GM19455 (cell line): ENCODE results near the gene EEF2.
"Not testable (repeated sequence)": the region's sequence is repeated elsewhere in the genome, so short reads cannot be mapped to it uniquely, and the experiment has no call there.

Experiments used
- ATAC-seq: cut with Tn5 transposase; IDR thresholded peaks from one replicate; pipeline ENCODE4 v1.9.1; 2021; ENCODE audit not compliant: unreplicated experiment

EEF2 gene

GRCh38 chr19:3970808-3971598, 14.3 kb downstream of the EEF2 start, which contains the start of gene DAPK3:
Gene DAPK3, minus strand, starts transcription at chr19:3971099. Its CDS starts 1,364 bp downstream, at chr19:3969735.
- peak; percentile 93 for ATAC-seq

DNA sequence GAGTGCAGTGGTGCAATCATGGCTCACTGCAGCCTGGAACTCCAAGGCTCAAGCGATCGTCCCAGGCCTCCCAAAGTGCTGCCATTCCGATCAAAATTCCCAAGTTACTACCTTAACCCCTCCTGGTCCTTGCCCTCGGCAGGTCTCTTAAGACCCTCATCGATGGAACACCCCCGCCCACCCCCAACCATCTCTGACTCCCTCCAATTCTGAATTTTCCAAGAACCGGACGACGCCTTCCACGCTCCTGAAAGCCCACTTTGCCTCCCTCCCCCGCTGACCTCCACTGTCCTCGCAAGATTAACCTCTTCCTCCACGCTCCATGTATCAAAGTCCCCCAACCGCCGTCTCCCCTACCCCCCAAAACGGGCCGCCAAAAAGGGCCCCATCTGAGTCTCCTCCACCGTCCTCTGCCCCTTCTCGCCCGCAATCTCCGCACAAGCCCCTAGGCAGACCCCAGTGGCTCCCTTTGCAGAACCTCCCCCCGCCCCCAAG, 14.9 kb downstream of the EEF2 start:
- ATAC-seq = no peak

DNA sequence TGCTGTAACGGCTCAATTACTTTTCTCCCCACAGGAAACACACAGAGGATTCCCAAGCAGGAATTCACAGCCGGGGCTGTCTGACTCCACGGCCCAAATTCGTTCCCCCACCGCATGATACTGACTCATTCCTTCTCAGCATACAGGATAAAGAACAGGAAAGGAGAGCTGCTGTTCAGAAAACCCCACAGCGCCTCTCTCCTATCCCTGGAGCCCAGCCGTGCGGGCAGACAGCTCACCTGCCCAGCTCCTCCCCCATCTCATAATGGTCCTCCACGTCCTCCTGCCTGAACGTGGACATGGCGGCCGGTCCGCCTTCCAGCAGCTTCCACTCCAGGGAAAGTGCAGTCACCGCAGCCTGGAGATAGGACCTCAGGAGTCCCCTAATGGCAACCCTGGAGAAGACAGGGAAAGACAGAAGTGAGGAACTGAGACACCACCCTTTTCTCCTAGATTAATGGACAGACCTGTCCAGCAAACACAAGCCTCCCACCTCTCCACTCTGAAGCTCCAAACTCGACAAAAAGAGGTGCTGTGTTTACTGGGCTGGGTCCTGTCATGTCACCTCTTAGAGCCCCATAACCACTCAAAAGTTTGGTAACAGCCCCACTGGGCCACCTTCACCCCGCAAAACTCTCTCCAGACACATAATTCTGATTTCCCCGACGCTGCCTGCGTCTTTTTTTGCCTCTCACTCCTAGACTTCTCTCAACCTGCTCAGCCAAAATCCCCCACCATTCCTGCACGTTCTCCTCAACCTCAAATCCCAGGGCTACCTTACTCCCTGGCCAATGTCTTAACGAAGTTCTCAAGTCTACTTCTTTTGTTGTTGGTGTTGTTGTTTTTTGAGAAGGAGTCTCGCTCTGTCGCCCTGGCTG, 15.6 kb downstream of the EEF2 start:
- ATAC-seq = no peak

DNA sequence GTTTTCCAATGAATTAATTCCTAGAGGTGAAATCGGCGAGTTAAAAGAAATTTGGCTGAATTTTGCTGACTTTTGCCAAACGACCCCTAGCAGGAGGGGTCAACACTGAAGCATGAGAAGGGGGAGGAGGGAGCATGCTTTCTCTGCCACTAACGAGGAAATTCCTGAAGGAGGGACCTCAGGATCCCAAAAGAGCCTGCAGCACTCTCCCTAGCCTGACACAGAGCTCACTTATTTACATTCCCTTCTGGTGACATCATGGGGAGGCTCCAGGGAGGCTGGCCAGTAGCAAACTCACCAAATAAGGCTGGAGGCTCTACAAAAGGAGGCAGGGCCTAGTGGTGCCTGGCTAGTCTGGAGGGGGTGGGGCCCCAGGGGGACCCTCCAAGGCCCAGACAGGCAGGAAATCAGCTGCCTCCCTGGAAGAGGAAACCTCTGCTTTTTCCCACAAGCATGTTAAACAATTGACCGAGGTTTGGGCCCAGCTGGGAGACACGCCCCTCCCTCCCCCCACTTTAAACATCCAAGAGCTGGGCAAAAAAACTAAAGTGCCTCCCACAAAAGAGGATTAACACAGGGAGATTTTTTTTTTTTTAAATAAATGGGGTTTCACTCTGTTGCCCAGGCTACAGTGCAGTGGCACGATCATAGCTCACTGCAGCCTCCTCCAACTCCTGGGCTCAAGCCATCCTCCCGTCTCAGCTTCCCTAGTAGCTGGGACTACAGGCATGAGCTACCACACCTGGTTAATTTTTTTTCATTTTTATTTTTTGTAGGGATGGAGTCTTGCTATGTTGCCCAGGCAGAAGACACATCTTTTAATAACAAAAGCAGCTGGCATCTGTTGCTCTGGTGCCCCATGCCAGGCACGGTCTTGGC, 16.5 kb downstream of the EEF2 start:
- no peak for ATAC-seq

DNA sequence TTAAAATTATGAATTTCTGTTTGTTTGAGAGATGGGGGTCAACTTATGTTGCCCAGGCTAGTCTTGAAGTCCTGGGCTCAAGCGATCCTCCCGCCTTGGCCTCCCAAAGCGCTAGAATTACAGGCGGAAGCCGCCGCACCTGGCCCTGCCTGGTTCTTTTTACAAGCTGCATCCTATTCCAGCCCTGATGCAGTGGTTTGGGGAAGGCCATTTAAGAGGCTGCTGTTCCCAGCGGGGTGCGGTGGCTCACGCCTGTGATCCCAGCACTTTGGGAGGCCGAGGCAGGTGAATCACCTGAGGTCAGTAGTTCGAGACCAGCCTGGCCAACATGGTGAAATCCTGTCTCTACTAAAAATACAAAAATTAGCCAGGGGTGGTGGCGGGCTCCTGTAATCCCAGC, 17.3 kb downstream of the EEF2 start:
- ATAC-seq = not testable (repeated sequence)

DNA sequence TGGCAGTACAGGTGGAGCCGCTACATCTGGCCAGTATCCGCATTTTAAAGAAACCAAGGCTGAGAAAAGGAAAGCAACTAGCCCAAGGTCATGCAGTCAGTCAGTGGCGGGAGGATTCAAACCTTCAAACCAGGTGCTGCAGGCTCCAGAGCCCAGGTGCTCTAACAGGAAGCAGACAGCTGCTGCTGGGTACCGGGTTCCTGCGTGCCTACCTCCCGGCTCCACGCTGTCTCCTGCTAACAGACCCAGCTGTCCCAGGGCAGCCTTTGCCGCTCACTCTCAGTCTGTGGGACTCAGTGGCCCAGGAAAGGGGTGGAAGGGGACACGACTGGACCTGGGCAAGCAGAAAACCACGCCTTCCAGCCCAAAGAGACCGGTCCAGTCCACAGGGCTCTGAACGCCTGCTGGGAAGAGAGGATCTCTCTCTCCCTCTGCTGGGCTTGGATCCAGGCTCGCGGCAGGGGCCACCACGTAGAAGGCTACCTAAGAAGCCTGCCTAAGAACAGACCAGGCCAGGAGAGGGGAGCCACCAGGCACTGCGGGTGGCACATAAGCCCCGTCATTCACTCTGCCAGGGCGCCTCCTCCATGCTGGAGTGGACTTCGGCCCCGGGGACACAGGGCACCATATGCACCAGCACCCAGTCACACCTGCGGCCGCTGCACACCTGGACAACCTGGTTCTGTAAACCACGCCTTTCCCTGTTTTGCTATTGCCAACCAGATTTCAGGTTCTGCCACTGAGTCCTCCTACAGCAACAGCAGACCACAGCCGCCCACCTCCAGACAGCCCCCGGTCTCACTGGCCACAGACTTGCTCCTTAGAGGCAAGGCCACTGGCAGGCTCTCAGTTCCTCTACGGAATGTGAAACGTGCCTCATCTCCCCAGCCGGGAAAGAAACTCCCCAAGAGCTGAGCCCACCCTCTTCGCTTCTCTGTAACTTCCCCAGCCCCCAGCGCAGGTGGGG, 18.9 kb downstream of the EEF2 start:
- ATAC-seq = no peak

DNA sequence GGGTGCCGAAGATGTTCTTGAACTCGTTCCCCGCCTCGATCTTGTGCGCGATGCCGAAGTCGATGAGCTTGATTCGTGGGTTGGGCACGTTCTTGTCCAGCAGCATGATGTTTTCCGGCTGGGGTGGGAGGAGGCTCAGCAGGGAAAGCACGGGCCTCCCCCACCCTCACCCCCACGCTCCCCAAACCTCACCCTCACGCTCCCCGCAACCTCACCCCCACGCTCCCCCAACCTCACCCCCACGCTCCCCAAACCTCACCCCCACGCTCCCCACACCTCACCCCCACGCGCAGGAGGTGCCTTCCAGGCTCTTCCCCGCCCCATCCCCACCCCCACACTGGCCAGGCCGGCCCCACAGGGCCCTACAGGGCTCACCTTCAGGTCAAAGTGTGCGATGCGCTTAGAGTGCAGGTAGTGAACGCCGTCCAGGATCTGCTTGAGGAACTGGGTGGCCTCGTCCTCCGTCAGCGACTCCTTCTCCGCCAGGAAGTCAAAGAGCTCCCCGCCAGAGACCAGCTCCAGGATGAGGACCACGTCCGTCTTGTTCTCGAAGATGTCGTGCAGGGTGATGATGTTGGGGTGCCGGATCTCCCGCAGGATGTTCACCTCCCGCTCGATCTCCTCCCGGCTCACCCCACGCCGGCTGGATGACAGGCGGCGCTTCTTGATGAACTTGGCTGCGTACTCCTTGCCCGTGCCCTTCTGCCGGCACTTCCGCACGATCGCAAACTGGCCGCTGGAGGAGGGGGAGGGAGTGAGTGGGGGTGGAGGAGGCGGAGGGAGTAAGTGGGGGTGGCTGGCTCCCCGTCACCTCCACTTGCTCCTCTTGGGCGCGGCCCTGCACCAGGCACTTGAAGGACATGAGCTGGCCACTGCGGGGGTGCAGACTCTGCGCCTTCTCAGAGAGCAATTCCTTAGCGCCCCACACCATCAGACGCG, 20.7 kb downstream of the EEF2 start:
- no peak for ATAC-seq

- ATAC-seq = no peak
These were observed 21.6 kb downstream of the EEF2 start for GRCh38 chr19:3963458-3964255.

GRCh38 chr19:3961007-3961406, 24.3 kb downstream of the EEF2 start:
- ATAC-seq = no peak

- no peak for ATAC-seq
These were observed 25.5 kb downstream of the EEF2 start for GRCh38 chr19:3959766-3960131.

- no peak for ATAC-seq
These were observed 26.2 kb downstream of the EEF2 start for GRCh38 chr19:3958836-3959765.

- ATAC-seq = no peak
These were observed 29.6 kb downstream of the EEF2 start for GRCh38 chr19:3955688-3956087.

DNA sequence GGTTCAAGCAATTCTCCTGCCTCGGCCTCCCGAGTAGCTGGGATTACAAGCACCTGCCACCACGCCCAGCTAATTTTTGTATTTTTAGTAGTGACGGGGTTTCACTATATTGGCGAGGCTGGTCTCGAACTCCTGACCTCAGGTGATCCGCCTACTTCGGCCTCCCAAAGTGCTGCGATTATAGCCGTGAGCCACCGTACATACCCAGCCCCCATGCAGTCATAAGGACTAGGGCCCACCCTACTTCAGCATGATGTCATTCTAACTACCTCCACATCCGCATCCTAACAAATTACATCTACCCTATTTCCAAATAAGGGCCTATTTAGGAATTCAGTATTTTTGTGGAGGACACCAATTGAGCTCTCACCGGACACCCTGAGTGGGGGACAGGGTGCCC, 30.0 kb downstream of the EEF2 start:
- not testable (repeated sequence) for ATAC-seq

GRCh38 chr19:3954107-3954506, 31.2 kb downstream of the EEF2 start:
- no peak for ATAC-seq

- ATAC-seq = not testable (repeated sequence)
These were observed 32.4 kb downstream of the EEF2 start for GRCh38 chr19:3952755-3953276.
